Right lobe of liver (tissue), 6 donors: ENCODE data around the gene LYG1. TPM values are rescaled to one million over a fixed set of nuclear protein-coding genes. Genes with fewer than 3 reads are reported as not detected.
"Not testable (repeated sequence)": the region's sequence is repeated elsewhere in the genome, so short reads cannot be mapped to it uniquely, and the experiment has no call there.

ENCODE experiments used
- ATAC-seq, 4 donors: fragments of 200-7000 bp; cut with Tn5 transposase; one replicate each; pipeline ENCODE4 v1.9.1; 2020; ENCODE audit warnings: mild to moderate bottlenecking in 4 of 4, moderate library complexity in 4 of 4
- DNase-seq, 3 donors: peaks; one replicate each; pipeline ENCODE4 v3.0.0-alpha.2; 2020
- H3K27ac ChIP-seq, 3 donors: fragments of 200-600 bp; one replicate each; pipeline ENCODE4 v1.8.0; 2022
- H3K27me3 ChIP-seq, 2 donors: fragments of 200-600 bp; one replicate each; pipeline ENCODE4 v1.8.0; 2022
- H3K36me3 ChIP-seq, 4 donors: fragments of 200-600 bp; sonication (generic) in 1 of 4; one replicate each; pipeline versions ENCODE4 v1.5.1 to v1.8.0; 2017 to 2022; ENCODE audit warnings: control low read depth in 1 of 4
- H3K4me1 ChIP-seq, 4 donors: fragments of 200-600 bp; sonication (generic) in 1 of 4; one replicate each; pipeline versions ENCODE4 v1.5.1 to v1.8.0; 2017 to 2022; ENCODE audit warnings: control low read depth in 1 of 4
- H3K4me3 ChIP-seq, 3 donors: fragments of 200-600 bp; one replicate each; pipeline ENCODE4 v1.8.0; 2022
- H3K9me3 ChIP-seq, 4 donors: fragments of 200-600 bp; sonication (generic) in 1 of 4; one replicate each; pipeline versions ENCODE4 v1.5.1 to v1.8.0; 2017 to 2022; ENCODE audit warnings: control low read depth in 1 of 4
- CTCF ChIP-seq, 4 donors: fragments of 200-600 bp in 3 of 4; fragments of 450-650 bp in 1 of 4; IDR thresholded peaks; one replicate each; pipeline versions ENCODE4 v1.5.1 to v1.8.0; 2016 to 2022; ENCODE audit warnings: antibody characterized with exemption in 4 of 4, mild to moderate bottlenecking in 2 of 4
- POLR2A ChIP-seq: fragments of 450-650 bp; IDR thresholded peaks from one replicate; pipeline ENCODE4 v1.6.1; 2017; ENCODE audit warnings: antibody characterized with exemption, mild to moderate bottlenecking
- WGBS: methylation state at CpG from one replicate; pipeline ENCODE4 v1.1.6; 2018; ENCODE audit warnings: low coverage, low lambda C conversion rate; ENCODE audit not compliant: insufficient coverage; ENCODE audit errors: missing lambda C conversion rate; 5-methylcytosine and 5-hydroxymethylcytosine counted together
- intact Hi-C, 2 donors: fragments of 100-400 bp; cut with DNase I; formaldehyde crosslinking; loops; one replicate each; pipeline versions ENCODE4 v1.11.2 to v1.14.1; 2022
- total RNA-seq, 6 experiments: library from RNA; depleted of rRNA in 2 of 6; stranded (reverse); fragments of >200 nt in 2 of 6; fragmentation: NEBNext Ultra II Directional in 3 of 6; extraction: Animal tissue kit (Norgen Biotek cat#: 25700) in 3 of 6; gene quantifications; one replicate each; pipeline versions ENCODE4 v1.1.0 to v1.2.4, GENCODE V29; 2016 to 2023
- donor health status: DM: no; HTN: yes; CAD: no.
- donor health status: DM: no; HTN: no; CAD: no.
- donor health status: DM: no; HTN: no; CAD: no.
- donor health status: DM: no; HTN: yes; CAD: no.
- donor health status: DM: no; HTN: yes; CAD: no.

The LYG1 gene
- total RNA-seq, 6 experiments from 2014 or later: 0.25 to 1.00 (median 0.64) TPM; not detected in 1

DNA sequence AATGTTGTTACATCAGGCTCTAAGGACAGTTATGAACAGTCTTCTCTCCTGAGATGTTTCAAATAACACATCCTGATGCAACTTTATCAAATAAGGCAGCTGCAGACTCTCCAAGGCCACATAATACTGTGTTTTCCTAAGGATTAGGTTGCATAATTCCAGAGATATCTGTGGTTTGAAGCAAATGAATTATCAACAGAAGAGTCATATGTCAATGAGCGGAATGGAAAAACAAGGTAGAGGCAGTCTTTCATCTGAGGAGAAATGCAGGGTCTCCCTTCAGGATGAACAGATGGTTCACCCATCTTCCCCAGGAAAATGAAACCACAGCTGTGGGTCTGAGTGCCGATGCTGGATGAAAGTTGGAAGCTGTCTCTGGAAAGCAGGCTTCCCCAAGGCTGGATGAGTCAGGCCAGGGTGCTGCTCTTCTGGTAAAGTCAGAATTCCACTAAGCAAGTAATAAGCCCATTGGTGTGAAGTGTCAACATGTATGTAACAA is 22.2 kb downstream of the LYG1 start:
- TF ChIP-seq POLR2A (no peak), CTCF (IDR thresholded peaks at IDR 0.05) (no peak)
- Histone ChIP-seq H3K36me3 (no peaks in the 10 kb centered on the region), H3K27me3 (no peaks in the 10 kb centered on the region), H3K27ac (no peak overlapping the region), H3K4me1 (no peaks in the 10 kb centered on the region), H3K9me3 (no peaks in the 10 kb centered on the region), H3K4me3 (no peak overlapping the region)
- intact Hi-C loops: no loop called here
- no peak for DNase-seq
- WGBS: 82% methylated on average over 1 of the region's 2 CpGs
- no peak for ATAC-seq

DNA sequence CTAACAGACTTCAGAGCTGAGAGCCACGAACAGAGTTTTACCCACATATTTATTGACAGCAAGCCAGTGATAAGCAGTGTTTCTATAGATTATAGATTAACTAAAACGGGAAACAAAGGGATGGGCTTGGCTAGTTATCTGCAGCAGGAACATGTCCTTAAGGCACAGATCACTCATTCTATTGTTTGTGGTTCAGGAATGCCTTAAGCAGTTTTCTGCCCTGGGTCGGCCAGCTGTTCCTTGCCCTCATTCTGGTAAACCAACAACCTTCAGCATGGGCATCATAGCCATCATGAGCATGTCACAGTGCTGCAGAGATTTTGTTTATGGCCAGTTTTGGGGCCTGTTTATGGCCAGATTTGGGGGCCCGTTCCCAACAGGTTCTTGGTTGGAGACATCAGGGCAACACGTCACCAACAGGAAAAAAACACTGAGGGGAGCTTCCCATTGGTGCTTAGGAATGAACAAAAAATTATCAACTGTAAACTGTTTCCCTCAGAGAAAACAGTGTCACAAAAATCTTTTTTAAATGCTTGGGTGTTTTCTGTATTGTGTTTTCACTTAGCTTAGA is 22.7 kb downstream of the LYG1 start:
- H3K9me3 ChIP-seq, DNase-seq, H3K4me3 ChIP-seq, H3K27ac ChIP-seq, H3K36me3 ChIP-seq, H3K27me3 ChIP-seq, H3K4me1 ChIP-seq, ATAC-seq, intact Hi-C loops: not testable (repeated sequence)
- WGBS: 94% methylated on average over 3 of the region's 5 CpGs

DNA sequence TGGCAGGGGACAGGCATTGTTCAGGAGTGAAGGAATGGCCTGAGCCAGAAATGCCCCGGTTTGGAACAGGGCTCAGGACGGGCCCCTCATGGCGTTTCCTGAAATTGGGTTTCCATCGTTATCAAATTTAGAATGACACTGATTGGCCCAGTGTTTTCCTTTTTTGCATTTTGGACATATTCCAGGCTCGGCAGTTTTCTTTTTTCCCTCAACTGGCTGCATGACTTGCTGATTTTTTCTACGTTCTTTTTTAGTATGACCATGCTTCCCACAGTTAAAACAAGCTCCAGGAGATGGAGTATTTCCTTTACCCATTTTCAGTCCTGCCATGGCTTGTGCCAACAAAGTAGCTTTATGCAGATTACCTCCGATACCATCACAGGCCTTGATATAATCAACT is 25.1 kb downstream of the LYG1 start:
- DNase-seq: no peak
- 57% methylated on average over 7 of the region's 7 CpGs for WGBS
- no peak overlapping the region for H3K4me3 ChIP-seq
- no peak overlapping the region for H3K27ac ChIP-seq
- H3K27me3 ChIP-seq: no peaks in the 10 kb centered on the region
- no peaks in the 10 kb centered on the region for H3K9me3 ChIP-seq
- no peak for ATAC-seq
- intact Hi-C loops: no loop called here
- TF ChIP-seq POLR2A: no peak
- TF ChIP-seq CTCF (IDR thresholded peaks at IDR 0.05): no peak
- H3K4me1 ChIP-seq: no peaks in the 10 kb centered on the region
- no peaks in the 10 kb centered on the region for H3K36me3 ChIP-seq

DNA sequence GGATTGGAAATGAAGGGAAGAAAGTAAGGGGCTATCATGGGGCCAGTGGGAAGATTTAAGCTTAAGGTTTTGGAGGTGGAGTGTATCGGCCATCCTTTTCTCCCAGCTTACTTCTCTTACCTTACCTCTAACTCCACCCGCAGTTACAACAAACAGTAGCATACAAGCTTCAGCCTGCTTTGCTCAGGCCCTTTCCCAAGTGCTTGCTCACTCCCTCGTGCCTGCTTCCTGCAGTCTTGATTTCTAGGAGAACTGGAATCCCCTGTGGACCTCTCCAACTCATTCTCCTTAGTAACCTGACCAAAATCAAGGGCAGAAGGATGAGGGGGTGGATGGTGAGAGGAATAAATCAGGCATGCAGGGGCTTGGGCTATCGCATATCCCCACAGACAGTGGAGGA is 39.8 kb downstream of the LYG1 start:
- Histone ChIP-seq H3K27ac (no peak overlapping the region), H3K4me3 (no peak overlapping the region), H3K4me1 (no peaks in the 10 kb centered on the region), H3K27me3 (no peaks in the 10 kb centered on the region), H3K36me3 (no peaks in the 10 kb centered on the region), H3K9me3 (no peaks in the 10 kb centered on the region)
- no peak for TF ChIP-seq POLR2A
- TF ChIP-seq CTCF (IDR thresholded peaks at IDR 0.05): no peak
- ATAC-seq: no peak
- intact Hi-C loops: no loop called here
- no peak for DNase-seq
- WGBS: 80% methylated on average over 3 of the region's 4 CpGs

DNA sequence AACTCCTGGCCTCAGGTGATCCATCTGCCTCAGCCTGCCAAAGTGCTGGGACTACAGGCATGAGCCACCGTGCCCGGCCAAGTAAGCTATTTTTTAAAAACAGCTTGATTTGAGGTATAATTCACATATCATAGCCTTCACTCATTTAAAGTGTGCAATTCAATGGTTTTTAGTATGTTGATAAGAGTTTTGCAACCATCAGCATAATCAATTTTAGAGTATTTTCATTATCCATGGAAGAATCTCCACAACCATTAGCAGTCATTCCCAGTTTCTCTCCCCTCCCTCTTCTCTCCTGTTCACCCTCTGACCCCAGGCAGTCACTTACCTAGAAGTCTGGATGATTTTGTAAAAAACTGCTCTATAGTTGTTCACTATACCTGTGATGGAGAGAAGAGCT is 40.8 kb downstream of the LYG1 start:
- ATAC-seq: no peak

More for the DNA sequence above, 40.8 kb downstream of the LYG1 start:
- Histone ChIP-seq H3K27ac (no peak overlapping the region), H3K9me3 (no peaks in the 10 kb centered on the region), H3K4me1 (no peaks in the 10 kb centered on the region), H3K4me3 (no peak overlapping the region), H3K36me3 (no peaks in the 10 kb centered on the region), H3K27me3 (no peaks in the 10 kb centered on the region)
- 76% methylated on average over 2 of the region's 2 CpGs for WGBS
- TF ChIP-seq CTCF (IDR thresholded peaks at IDR 0.05) (no peak), POLR2A (no peak)
- DNase-seq: no peak
- intact Hi-C loops: no loop called here
